PFSK-1 (cell line): ENCODE measurements around the gene ANKRD13A.

Experiments used
- FOXP2 ChIP-seq: optimal IDR thresholded peaks from 2 replicates; pipeline ENCODE3; 2011; ENCODE audit warnings: borderline replicate concordance, control low read depth, inconsistent platforms; ENCODE audit not compliant: insufficient read depth; ENCODE audit errors: extremely low read length, extremely low read depth
- POLR2AphosphoS5 ChIP-seq: IDR thresholded peaks from 2 replicates; pipeline ENCODE4 v1.6.1; 2012; ENCODE audit warnings: low read depth, mild to moderate bottlenecking, control low read depth, low read length, moderate library complexity
- SIN3A ChIP-seq: IDR thresholded peaks from 2 replicates; pipeline ENCODE4 v1.6.1; 2012; ENCODE audit warnings: mild to moderate bottlenecking, low read length, moderate library complexity, borderline replicate concordance; ENCODE audit not compliant: insufficient read depth
- TAF1 ChIP-seq: IDR thresholded peaks from 2 replicates; pipeline ENCODE4 v1.6.1; 2012; ENCODE audit warnings: low read length, control low read depth, borderline replicate concordance; ENCODE audit not compliant: insufficient read depth
- TF ChIP-seq, protein P1 (sequence below), 2 experiments: IDR thresholded peaks; 2 replicates each; pipeline versions ENCODE4 v1.6.1 to v1.8.0; 2011 to 2012; ENCODE audit warnings: low read depth in 2 of 2, low read length in 2 of 2, control low read depth in 1 of 2, inconsistent platforms in 1 of 2, mild to moderate bottlenecking in 1 of 2, moderate library complexity in 1 of 2; ENCODE audit not compliant: insufficient read depth in 1 of 2

ANKRD13A gene

DNA sequence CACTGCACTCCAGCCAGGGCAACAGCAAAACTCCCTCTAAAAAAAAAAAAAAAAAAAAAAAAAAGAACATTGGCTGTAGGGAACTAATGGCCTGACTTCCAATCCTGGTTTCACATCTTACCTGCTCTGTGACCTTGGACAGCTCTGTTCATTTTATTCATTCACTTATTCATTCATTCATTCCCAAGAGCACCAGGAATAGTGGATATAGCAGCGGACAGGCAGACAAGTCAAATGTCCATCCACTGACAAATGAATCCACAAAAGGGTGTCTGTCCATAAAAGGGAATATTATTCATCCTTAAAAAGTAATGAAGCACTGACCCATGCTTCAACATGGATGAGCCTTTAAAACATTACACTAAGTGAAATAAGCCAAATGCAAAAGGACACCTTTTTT is 76.7 kb downstream of the ANKRD13A start:
- TF ChIP-seq TAF1 (no peak), POLR2AphosphoS5 (no peak), SIN3A (no peak), FOXP2 (no peak)
- TF ChIP-seq, protein P1, sequence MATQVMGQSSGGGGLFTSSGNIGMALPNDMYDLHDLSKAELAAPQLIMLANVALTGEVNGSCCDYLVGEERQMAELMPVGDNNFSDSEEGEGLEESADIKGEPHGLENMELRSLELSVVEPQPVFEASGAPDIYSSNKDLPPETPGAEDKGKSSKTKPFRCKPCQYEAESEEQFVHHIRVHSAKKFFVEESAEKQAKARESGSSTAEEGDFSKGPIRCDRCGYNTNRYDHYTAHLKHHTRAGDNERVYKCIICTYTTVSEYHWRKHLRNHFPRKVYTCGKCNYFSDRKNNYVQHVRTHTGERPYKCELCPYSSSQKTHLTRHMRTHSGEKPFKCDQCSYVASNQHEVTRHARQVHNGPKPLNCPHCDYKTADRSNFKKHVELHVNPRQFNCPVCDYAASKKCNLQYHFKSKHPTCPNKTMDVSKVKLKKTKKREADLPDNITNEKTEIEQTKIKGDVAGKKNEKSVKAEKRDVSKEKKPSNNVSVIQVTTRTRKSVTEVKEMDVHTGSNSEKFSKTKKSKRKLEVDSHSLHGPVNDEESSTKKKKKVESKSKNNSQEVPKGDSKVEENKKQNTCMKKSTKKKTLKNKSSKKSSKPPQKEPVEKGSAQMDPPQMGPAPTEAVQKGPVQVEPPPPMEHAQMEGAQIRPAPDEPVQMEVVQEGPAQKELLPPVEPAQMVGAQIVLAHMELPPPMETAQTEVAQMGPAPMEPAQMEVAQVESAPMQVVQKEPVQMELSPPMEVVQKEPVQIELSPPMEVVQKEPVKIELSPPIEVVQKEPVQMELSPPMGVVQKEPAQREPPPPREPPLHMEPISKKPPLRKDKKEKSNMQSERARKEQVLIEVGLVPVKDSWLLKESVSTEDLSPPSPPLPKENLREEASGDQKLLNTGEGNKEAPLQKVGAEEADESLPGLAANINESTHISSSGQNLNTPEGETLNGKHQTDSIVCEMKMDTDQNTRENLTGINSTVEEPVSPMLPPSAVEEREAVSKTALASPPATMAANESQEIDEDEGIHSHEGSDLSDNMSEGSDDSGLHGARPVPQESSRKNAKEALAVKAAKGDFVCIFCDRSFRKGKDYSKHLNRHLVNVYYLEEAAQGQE (IDR thresholded peaks at IDR 0.05; ENCODE audit: insufficient read depth in 1 of 2, low read depth in 2 of 2, low read length in 2 of 2): no peak

DNA sequence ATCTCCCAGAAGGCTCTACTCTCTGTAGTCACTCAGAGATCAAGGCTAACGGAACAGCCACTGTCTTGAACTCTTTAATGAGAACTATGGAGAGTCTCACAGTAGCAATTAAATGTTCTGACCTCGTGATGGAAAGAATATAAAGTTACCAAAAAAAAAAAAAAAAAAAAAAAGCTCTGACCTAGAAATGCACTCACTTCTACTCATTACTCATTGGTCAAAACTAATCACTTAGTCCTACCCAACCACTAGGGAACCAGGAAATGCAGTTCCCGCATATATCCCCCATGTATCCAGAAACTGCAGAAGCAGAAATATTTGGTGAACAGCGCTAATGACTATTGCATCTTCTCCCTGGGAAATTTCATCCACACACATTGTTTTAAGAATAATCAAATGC is 78.6 kb downstream of the ANKRD13A start:
- TF ChIP-seq, protein P1 (IDR thresholded peaks at IDR 0.05; ENCODE audit: insufficient read depth in 1 of 2, low read depth in 2 of 2, low read length in 2 of 2): no peak
- no peak for TF ChIP-seq FOXP2
- TF ChIP-seq SIN3A: no peak
- no peak for TF ChIP-seq TAF1

DNA sequence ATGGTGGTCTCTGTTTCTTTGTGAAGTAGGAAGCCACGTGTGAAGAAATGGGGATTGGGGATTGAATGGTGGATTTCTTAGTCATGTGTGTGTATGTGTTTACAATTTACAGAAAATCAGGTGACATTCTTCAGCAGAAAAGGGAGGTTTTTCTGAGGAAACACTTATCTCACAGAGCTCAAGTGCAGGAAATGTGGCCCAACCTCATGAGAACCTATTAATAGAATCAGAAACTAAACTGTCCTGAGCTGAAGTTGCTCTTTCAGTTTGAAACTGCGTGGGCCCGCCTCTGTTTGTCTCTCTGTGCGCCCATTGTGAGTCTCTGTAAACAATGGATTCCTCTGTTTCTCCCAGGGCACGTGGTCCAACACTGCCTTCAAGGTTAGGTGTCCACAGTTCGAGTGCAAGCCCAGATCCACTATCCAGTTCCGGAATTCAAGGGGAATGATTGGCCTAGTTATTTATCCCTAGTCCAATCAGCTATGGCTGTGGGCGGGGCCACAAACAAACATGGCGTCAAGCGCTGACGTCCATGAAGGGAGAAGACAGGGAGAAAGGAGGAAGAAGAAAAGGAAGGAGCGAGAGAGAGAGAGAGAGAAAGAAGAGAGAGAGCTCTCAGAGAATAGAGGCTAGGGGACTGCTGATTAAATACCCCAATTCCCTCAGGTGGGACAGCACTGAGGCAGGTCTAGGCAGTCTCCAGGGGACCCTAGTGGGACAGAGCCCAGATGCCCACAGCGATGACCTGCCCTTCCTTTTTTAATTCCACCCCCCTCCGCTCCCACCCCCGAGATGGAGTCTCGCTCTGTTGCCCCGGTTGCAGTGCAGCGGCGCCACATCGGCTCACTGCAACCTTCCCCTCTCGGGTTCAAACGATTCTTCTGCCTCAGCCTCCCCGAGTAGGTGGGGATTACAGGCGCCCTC is 80.5 kb downstream of the ANKRD13A start:
- no peak for TF ChIP-seq TAF1
- TF ChIP-seq, protein P1 (IDR thresholded peaks at IDR 0.05; ENCODE audit: insufficient read depth in 1 of 2, low read depth in 2 of 2, low read length in 2 of 2): no peak
- TF ChIP-seq FOXP2: no peak
- no peak for TF ChIP-seq SIN3A
- no peak for TF ChIP-seq POLR2AphosphoS5

DNA sequence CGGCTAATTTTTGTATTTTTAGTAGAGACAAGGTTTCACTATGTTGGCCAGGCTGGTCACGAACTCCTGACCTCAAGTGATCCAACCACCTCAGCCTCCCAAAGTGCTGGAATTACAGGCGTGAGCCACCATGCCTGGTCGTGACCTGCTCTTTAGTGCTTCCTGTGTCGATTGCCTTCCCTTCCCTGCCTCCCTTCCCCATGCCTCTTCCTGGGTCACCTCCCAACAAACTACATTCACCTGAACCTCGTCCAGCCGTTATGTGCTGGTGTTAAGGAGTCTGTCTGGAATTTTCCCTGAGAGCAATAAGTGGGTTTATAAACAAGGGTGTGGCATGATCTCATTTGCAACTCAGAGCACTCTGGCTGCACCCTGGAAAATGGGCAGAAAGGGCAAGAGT is 81.2 kb downstream of the ANKRD13A start:
- TF ChIP-seq FOXP2: no peak
- no peak for TF ChIP-seq TAF1
- TF ChIP-seq, protein P1 (IDR thresholded peaks at IDR 0.05; ENCODE audit: insufficient read depth in 1 of 2, low read depth in 2 of 2, low read length in 2 of 2): no peak
- no peak for TF ChIP-seq POLR2AphosphoS5
- TF ChIP-seq SIN3A: no peak
